ENCODE results near the gene SNX27.

GRCh38 chr1:151618470-151618869 is 6.6 kb downstream of the SNX27 start:
- no peak for TF ChIP-seq MAX (IDR thresholded peaks at IDR 0.05)
- TF ChIP-seq RAD21 (IDR thresholded peaks at IDR 0.05) = no peak
- TF ChIP-seq CTCF (IDR thresholded peaks at IDR 0.05; ENCODE audit: low read depth, low read length, missing input control) = no peak
- TF ChIP-seq YY1 (IDR thresholded peaks at IDR 0.05) = no peak
- no peak for TF ChIP-seq GABPA (IDR thresholded peaks at IDR 0.05 in 1 of 2, conservative IDR thresholded peaks at IDR 0.05 in 1 of 2)
- TF ChIP-seq TAF1 (conservative IDR thresholded peaks at IDR 0.05) = no peak
- no peak for TF ChIP-seq JUND (IDR thresholded peaks at IDR 0.05)
- no peak for TF ChIP-seq REST (IDR thresholded peaks at IDR 0.05)
- no peak for TF ChIP-seq ZBTB33 (IDR thresholded peaks at IDR 0.05)
- no peak for TF ChIP-seq FOXA1 (IDR thresholded peaks at IDR 0.05)
- TF ChIP-seq SP1 (IDR thresholded peaks at IDR 0.05) = no peak
- no peak for TF ChIP-seq ATF3 (IDR thresholded peaks at IDR 0.05)
- TF ChIP-seq EGR1 (IDR thresholded peaks at IDR 0.05; ENCODE audit: low read depth in 2 of 2) = no peak
- no peak for TF ChIP-seq HNF4A (conservative IDR thresholded peaks at IDR 0.05)
